Panc1 (cell line): Measurements from ENCODE around the gene WWOX.

Experiments
- POLR2AphosphoS5 ChIP-seq: IDR thresholded peaks from 2 replicates; pipeline ENCODE4 v1.6.1; 2012; ENCODE audit warnings: mild to moderate bottlenecking, low read depth, low read length, moderate library complexity
- REST ChIP-seq, 2 experiments: IDR thresholded peaks; 2 replicates each; pipeline ENCODE4 v1.6.1; 2011 to 2012; ENCODE audit warnings: low read depth in 2 of 2, control low read depth in 1 of 2, low read length in 1 of 2, mild to moderate bottlenecking in 1 of 2, moderate library complexity in 1 of 2; ENCODE audit not compliant: insufficient read depth in 1 of 2
- SIN3A ChIP-seq: IDR thresholded peaks from 2 replicates; pipeline ENCODE4 v1.6.1; 2012; ENCODE audit warnings: low read depth, mild to moderate bottlenecking, low read length, moderate library complexity, borderline replicate concordance; ENCODE audit not compliant: insufficient read depth
- TCF7L2 ChIP-seq: IDR thresholded peaks from 2 replicates; pipeline ENCODE4 v1.6.1; 2011; ENCODE audit warnings: mild to moderate bottlenecking, low read depth, low read length, inconsistent platforms
- TF ChIP-seq, protein P1 (sequence below): fragments of 450-650 bp; IDR thresholded peaks from 2 replicates; pipeline ENCODE4 v1.5.1; 2017; ENCODE audit warnings: mild to moderate bottlenecking

DNA sequence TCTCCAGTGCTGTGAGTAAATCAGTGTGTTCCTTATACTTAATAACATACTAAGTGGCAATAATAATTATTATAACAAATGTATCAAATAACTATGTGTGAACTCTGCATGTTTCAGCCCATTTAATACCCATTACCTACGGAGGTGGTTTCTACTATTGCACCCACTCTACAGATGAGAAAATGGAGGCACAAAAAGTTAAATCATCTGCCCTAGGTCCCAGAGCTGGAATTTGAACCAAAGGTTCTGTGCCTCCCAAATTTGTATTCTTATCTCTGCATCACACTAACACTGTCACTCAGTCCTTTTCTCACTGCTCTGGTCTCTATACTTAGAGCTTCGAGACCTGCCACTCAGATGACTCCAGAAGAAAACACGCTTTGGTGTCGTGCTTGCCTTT is 1084.1 kb downstream of the WWOX start:
- TF ChIP-seq TCF7L2, result no peak
- TF ChIP-seq, protein P1, sequence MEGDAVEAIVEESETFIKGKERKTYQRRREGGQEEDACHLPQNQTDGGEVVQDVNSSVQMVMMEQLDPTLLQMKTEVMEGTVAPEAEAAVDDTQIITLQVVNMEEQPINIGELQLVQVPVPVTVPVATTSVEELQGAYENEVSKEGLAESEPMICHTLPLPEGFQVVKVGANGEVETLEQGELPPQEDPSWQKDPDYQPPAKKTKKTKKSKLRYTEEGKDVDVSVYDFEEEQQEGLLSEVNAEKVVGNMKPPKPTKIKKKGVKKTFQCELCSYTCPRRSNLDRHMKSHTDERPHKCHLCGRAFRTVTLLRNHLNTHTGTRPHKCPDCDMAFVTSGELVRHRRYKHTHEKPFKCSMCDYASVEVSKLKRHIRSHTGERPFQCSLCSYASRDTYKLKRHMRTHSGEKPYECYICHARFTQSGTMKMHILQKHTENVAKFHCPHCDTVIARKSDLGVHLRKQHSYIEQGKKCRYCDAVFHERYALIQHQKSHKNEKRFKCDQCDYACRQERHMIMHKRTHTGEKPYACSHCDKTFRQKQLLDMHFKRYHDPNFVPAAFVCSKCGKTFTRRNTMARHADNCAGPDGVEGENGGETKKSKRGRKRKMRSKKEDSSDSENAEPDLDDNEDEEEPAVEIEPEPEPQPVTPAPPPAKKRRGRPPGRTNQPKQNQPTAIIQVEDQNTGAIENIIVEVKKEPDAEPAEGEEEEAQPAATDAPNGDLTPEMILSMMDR, result no peak
- TF ChIP-seq POLR2AphosphoS5, result no peak
- TF ChIP-seq REST (IDR thresholded peaks at IDR 0.05; ENCODE audit: insufficient read depth in 1 of 2, low read depth in 2 of 2, low read length in 1 of 2), result no peak
- TF ChIP-seq SIN3A, result no peak
